Type B pancreatic cell (in vitro differentiated cells): ENCODE results near the gene RDH14. TPM values are rescaled to one million over a fixed set of nuclear protein-coding genes. Genes with fewer than 3 reads are reported as not detected.

ENCODE experiments used
- DNase-seq: peaks from one replicate; pipeline ENCODE4 v3.0.0; 2021; ENCODE audit warnings: mixed read lengths; ENCODE audit not compliant: unreplicated experiment; ENCODE audit errors: extremely low spot score
- H3K27ac Mint-ChIP-seq: 2 replicates; pipeline ENCODE4 v1.8.0; 2021; ENCODE audit warnings: mild to moderate bottlenecking, mixed read lengths
- H3K27me3 Mint-ChIP-seq: 2 replicates; pipeline ENCODE4 v1.8.0; 2021; ENCODE audit warnings: mixed read lengths
- H3K36me3 Mint-ChIP-seq: 2 replicates; pipeline ENCODE4 v1.8.0; 2021; ENCODE audit warnings: mixed read lengths
- H3K4me1 Mint-ChIP-seq: one replicate; pipeline ENCODE4 v1.8.0; 2021; ENCODE audit warnings: mixed read lengths; ENCODE audit not compliant: unreplicated experiment
- H3K4me3 Mint-ChIP-seq: 2 replicates; pipeline ENCODE4 v1.8.0; 2021; ENCODE audit warnings: mild to moderate bottlenecking, mixed read lengths
- H3K9me3 Mint-ChIP-seq: 2 replicates; pipeline ENCODE4 v1.8.0; 2021; ENCODE audit warnings: mixed read lengths
- CTCF ChIP-seq: fragments of 200-600 bp; sonication (generic); conservative IDR thresholded peaks from 2 replicates; pipeline ENCODE4 v1.5.0; 2021; ENCODE audit warnings: antibody characterized with exemption, mild to moderate bottlenecking
- total RNA-seq: library from RNA; stranded (reverse); gene quantifications from 2 replicates; pipeline ENCODE4 v1.2.1, GENCODE V29; 2021; ENCODE audit warnings: low replicate concordance

RDH14 gene
- total RNA-seq, 1 donor from 2014 or later: 25.5 TPM

GRCh38 chr2:18525236-18525635 is 35.2 kb downstream of the RDH14 start:
- H3K36me3 Mint-ChIP-seq: no peaks in the 10 kb centered on the region
- no peak for DNase-seq
- H3K4me1 Mint-ChIP-seq: peaks cover 23% of the 10 kb centered on the region
- no peaks in the 10 kb centered on the region for H3K9me3 Mint-ChIP-seq
- no peak overlapping the region for H3K4me3 Mint-ChIP-seq
- H3K27ac Mint-ChIP-seq: no peak overlapping the region
- H3K27me3 Mint-ChIP-seq: peaks cover 47% of the 10 kb centered on the region
- no peak for TF ChIP-seq CTCF

GRCh38 chr2:18522484-18523146 is 37.8 kb downstream of the RDH14 start:
- Mint-ChIP-seq H3K4me3 (no peak overlapping the region), H3K27ac (no peak overlapping the region), H3K36me3 (no peaks in the 10 kb centered on the region), H3K4me1 (peaks cover 39% of the 10 kb centered on the region), H3K27me3 (peaks cover 45% of the 10 kb centered on the region), H3K9me3 (no peaks in the 10 kb centered on the region)
- no peak for DNase-seq
- no peak for TF ChIP-seq CTCF

- Mint-ChIP-seq H3K4me1 (peaks cover 46% of the 10 kb centered on the region), H3K27ac (peak overlapping the region; percentile 5), H3K36me3 (no peaks in the 10 kb centered on the region), H3K9me3 (no peaks in the 10 kb centered on the region), H3K4me3 (peak overlapping the region; percentile 26), H3K27me3 (peaks cover 53% of the 10 kb centered on the region)
- peak; percentile 98 for TF ChIP-seq CTCF
- DNase-seq: peak; percentile 89
These were observed 39.7 kb downstream of the RDH14 start for GRCh38 chr2:18520451-18521425.

GRCh38 chr2:18519914-18520450 is 40.5 kb downstream of the RDH14 start:
- Mint-ChIP-seq H3K4me1 (peaks cover 54% of the 10 kb centered on the region), H3K36me3 (no peaks in the 10 kb centered on the region), H3K27ac (peak overlapping the region; percentile 5), H3K4me3 (peak overlapping the region; percentile 26), H3K27me3 (peaks cover 56% of the 10 kb centered on the region), H3K9me3 (no peaks in the 10 kb centered on the region)
- DNase-seq: no peak
- no peak for TF ChIP-seq CTCF

GRCh38 chr2:18518116-18519111 is 42.0 kb downstream of the RDH14 start:
- peaks cover 63% of the 10 kb centered on the region for H3K4me1 Mint-ChIP-seq
- no peak for TF ChIP-seq CTCF
- no peak overlapping the region for H3K27ac Mint-ChIP-seq
- no peak overlapping the region for H3K4me3 Mint-ChIP-seq
- H3K36me3 Mint-ChIP-seq: no peaks in the 10 kb centered on the region
- no peak for DNase-seq
- peaks cover 54% of the 10 kb centered on the region for H3K27me3 Mint-ChIP-seq
- H3K9me3 Mint-ChIP-seq: no peaks in the 10 kb centered on the region
